Measurements from ENCODE around the gene AMTN. TPM values are rescaled to one million over a fixed set of nuclear protein-coding genes. Genes with fewer than 3 reads are reported as not detected.

Gene AMTN
- total RNA-seq, 1 donor from 2014 or later = not detected

GRCh38 chr4:70504733-70505132, 13.6 kb upstream of the AMTN start:
- Mint-ChIP-seq H3K4me1 (peaks cover 2% of the 10 kb centered on the region), H3K4me3 (no peak overlapping the region), H3K9me3 (no peaks in the 10 kb centered on the region), H3K36me3 (no peaks in the 10 kb centered on the region), H3K27ac (no peak overlapping the region), H3K27me3 (ENCODE audit: low read depth) (peaks cover 5% of the 10 kb centered on the region)
- DNase-seq (ENCODE audit: low spot score in 2 of 2, unreplicated experiment in 2 of 2) = no peak
- no peak for TF ChIP-seq CTCF (IDR thresholded peaks at IDR 0.05; ENCODE audit: unreplicated experiment)

- Mint-ChIP-seq H3K4me1 (peaks cover 2% of the 10 kb centered on the region), H3K36me3 (no peaks in the 10 kb centered on the region), H3K27ac (no peak overlapping the region), H3K4me3 (no peak overlapping the region), H3K27me3 (ENCODE audit: low read depth) (peaks cover 3% of the 10 kb centered on the region), H3K9me3 (no peaks in the 10 kb centered on the region)
- DNase-seq (ENCODE audit: low spot score in 2 of 2, unreplicated experiment in 2 of 2) = peak; percentile 47 to 80
- TF ChIP-seq CTCF (IDR thresholded peaks at IDR 0.05; ENCODE audit: unreplicated experiment) = peak; percentile 91
Measured at GRCh38 chr4:70505151-70505748, 13.1 kb upstream of the AMTN start.

GRCh38 chr4:70508801-70509200, 9.6 kb upstream of the AMTN start:
- no peak for TF ChIP-seq CTCF (IDR thresholded peaks at IDR 0.05; ENCODE audit: unreplicated experiment)
- Mint-ChIP-seq H3K9me3 (no peaks in the 10 kb centered on the region), H3K27me3 (ENCODE audit: low read depth) (peaks cover 22% of the 10 kb centered on the region), H3K4me1 (peaks cover 2% of the 10 kb centered on the region), H3K36me3 (no peaks in the 10 kb centered on the region), H3K27ac (no peak overlapping the region), H3K4me3 (no peak overlapping the region)
- DNase-seq (ENCODE audit: low spot score in 2 of 2, unreplicated experiment in 2 of 2) = no peak

GRCh38 chr4:70511365-70511764, 7.0 kb upstream of the AMTN start:
- Mint-ChIP-seq H3K27ac (no peak overlapping the region), H3K27me3 (ENCODE audit: low read depth) (peaks cover 30% of the 10 kb centered on the region), H3K9me3 (no peaks in the 10 kb centered on the region), H3K4me3 (no peak overlapping the region), H3K4me1 (no peaks in the 10 kb centered on the region), H3K36me3 (no peaks in the 10 kb centered on the region)
- no peak for DNase-seq (ENCODE audit: low spot score in 2 of 2, unreplicated experiment in 2 of 2)
- TF ChIP-seq CTCF (IDR thresholded peaks at IDR 0.05; ENCODE audit: unreplicated experiment) = no peak

- peaks cover 26% of the 10 kb centered on the region for H3K27me3 Mint-ChIP-seq (ENCODE audit: low read depth)
- no peak for TF ChIP-seq CTCF (IDR thresholded peaks at IDR 0.05; ENCODE audit: unreplicated experiment)
- no peak overlapping the region for H3K4me3 Mint-ChIP-seq
- DNase-seq (ENCODE audit: low spot score in 2 of 2, unreplicated experiment in 2 of 2) = no peak
- no peaks in the 10 kb centered on the region for H3K36me3 Mint-ChIP-seq
- no peaks in the 10 kb centered on the region for H3K4me1 Mint-ChIP-seq
- H3K9me3 Mint-ChIP-seq = no peaks in the 10 kb centered on the region
- no peak overlapping the region for H3K27ac Mint-ChIP-seq
Measured at GRCh38 chr4:70515367-70516250, 2.8 kb upstream of the AMTN start.

Data from mesothelial cell of epicardium (in vitro differentiated cells).